ENCODE data around the gene EIF4E1B. TPM values are rescaled to one million over a fixed set of nuclear protein-coding genes. Genes with fewer than 3 reads are reported as not detected.

EIF4E1B gene
- total and polyA plus RNA-seq, 2 experiments from 2014 or later = not detected

DNA sequence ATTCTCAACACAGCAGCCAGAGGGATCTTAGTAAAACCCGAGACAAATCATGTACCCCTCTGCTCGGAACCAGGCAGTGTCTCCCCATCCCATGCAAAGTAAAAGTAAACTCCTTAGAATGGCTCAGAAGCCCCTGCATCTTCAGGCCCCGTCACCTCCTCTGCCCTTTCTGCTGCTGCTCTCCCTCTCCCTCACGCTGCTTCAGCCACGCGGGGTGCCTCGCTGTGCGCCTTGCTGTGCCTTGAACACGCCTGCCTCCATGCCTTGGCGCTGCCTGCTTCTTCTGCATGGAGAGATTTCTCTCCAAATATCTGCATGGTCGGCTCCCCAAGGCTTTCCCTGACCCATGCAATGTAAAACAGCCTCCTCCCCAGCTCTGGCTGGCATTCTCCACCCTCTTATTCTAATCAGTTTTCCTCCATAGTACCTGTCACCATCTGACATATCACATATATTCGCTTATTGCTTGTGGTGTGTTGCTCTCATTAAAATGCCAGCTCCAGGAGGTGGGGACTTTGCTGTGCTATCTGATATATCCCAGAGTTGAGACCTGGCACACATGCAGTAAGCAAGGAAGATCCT, 28.5 kb upstream of the EIF4E1B start:
- Histone ChIP-seq H3K27ac (no peak overlapping the region), H3K4me1 (ENCODE audit: low read depth) (peaks cover 7% of the 10 kb centered on the region), H3K36me3 (no peaks in the 10 kb centered on the region), H3K4me3 (no peak overlapping the region), H3K27me3 (no peaks in the 10 kb centered on the region), H3K9me3 (ENCODE audit: low read depth) (no peaks in the 10 kb centered on the region)
- TF ChIP-seq CTCF (IDR thresholded peaks at IDR 0.05; ENCODE audit: low read depth, low read length) = no peak
- no peak for DNase-seq (ENCODE audit: low read depth in 1 of 2, low spot score in 1 of 2)

DNA sequence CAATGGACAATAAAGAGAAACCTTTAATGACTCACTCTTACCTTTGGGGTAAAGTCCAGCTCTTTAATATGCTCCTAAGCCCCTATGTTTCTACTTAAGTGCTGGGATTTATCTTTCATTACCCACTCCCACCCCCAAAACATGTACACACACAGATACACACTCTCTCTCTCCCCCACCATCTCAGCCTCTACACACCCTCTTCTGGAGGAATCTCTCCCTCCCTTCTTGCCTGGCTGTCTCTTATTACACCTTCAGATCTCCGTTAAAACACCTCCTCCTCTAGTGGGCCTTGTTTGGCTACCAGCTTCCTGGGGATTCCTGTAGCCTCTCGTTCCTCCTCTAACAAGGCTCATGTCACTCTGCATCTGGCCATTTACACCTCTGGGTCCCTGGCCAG, 27.4 kb upstream of the EIF4E1B start:
- no peak for DNase-seq (ENCODE audit: low read depth in 1 of 2, low spot score in 1 of 2)
- TF ChIP-seq CTCF (IDR thresholded peaks at IDR 0.05; ENCODE audit: low read depth, low read length) = no peak
- no peaks in the 10 kb centered on the region for H3K27me3 ChIP-seq
- no peaks in the 10 kb centered on the region for H3K9me3 ChIP-seq (ENCODE audit: low read depth)
- no peaks in the 10 kb centered on the region for H3K36me3 ChIP-seq
- no peak overlapping the region for H3K4me3 ChIP-seq
- no peak overlapping the region for H3K27ac ChIP-seq
- peaks cover 7% of the 10 kb centered on the region for H3K4me1 ChIP-seq (ENCODE audit: low read depth)

DNA sequence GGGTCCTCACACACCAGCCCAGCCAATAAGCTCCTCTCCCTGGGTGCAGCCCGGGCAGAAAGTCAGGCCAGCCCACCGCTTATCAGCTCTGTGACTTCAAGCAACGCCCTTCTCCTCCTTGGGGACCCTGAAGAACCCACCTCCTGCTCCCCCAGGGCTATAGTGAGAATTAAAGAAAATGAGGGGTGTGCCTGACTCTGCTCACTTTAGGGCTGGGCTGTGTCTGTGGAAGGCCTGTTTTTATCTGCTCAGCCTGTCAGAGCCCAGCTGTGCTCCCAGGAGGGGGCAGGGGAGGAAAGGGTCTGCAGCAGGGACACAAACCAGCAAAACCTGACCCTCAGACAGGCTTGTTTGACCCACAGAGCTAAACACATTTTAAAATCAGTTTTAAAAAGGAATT, 24.4 kb upstream of the EIF4E1B start:
- no peak for DNase-seq (ENCODE audit: low read depth in 1 of 2, low spot score in 1 of 2)
- Histone ChIP-seq H3K27me3 (peaks cover 16% of the 10 kb centered on the region), H3K9me3 (ENCODE audit: low read depth) (no peaks in the 10 kb centered on the region), H3K36me3 (no peaks in the 10 kb centered on the region), H3K4me3 (no peak overlapping the region), H3K27ac (peak overlapping the region; percentile 1), H3K4me1 (ENCODE audit: low read depth) (peaks cover 7% of the 10 kb centered on the region)
- TF ChIP-seq CTCF (IDR thresholded peaks at IDR 0.05; ENCODE audit: low read depth, low read length) = no peak

- no peaks in the 10 kb centered on the region for H3K9me3 ChIP-seq (ENCODE audit: low read depth)
- TF ChIP-seq CTCF (IDR thresholded peaks at IDR 0.05; ENCODE audit: low read depth, low read length) = no peak
- H3K27ac ChIP-seq = peak overlapping the region; percentile 1
These were observed 23.6 kb upstream of the EIF4E1B start for GRCh38 chr5:176606875-176607274.

DNA sequence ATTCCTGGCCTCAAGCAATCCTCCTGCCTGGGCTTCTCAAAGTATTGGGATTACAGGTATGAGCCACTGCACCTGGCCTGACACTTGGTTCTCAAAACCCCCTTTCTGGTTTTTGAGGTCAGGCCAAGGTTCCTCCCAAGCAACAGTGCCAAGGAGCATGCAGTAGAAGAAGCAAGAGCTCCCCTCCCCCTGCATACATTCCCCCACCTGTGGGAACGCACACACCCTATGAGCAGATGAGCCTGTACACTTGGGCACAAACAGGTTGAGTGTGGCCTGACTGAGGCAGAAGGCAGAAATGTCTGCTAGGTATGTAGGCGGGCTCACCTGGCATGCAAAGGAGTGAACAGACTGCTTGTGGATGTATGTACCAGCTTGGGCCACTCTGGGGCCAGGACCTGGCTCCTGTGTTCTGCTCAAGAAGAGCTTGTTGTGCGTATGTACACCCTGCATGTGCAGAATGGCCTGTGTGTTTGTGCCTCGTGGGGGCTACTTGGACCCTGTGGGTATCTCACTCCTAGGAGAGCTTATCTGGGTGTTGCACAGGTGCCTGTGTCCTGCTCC, 22.3 kb upstream of the EIF4E1B start:
- no peaks in the 10 kb centered on the region for H3K36me3 ChIP-seq
- peaks cover 7% of the 10 kb centered on the region for H3K4me1 ChIP-seq (ENCODE audit: low read depth)
- no peak overlapping the region for H3K4me3 ChIP-seq
- no peak for TF ChIP-seq CTCF (IDR thresholded peaks at IDR 0.05; ENCODE audit: low read depth, low read length)
- no peak for DNase-seq (ENCODE audit: low read depth in 1 of 2, low spot score in 1 of 2)
- no peak overlapping the region for H3K27ac ChIP-seq
- H3K9me3 ChIP-seq (ENCODE audit: low read depth) = no peaks in the 10 kb centered on the region
- H3K27me3 ChIP-seq = peaks cover 16% of the 10 kb centered on the region

More at GRCh38 chr5:176606875-176607274, 23.6 kb upstream of the EIF4E1B start:
- Histone ChIP-seq H3K4me1 (ENCODE audit: low read depth) (peaks cover 7% of the 10 kb centered on the region), H3K27me3 (peaks cover 16% of the 10 kb centered on the region), H3K4me3 (no peak overlapping the region), H3K36me3 (no peaks in the 10 kb centered on the region)
- DNase-seq (ENCODE audit: low read depth in 1 of 2, low spot score in 1 of 2) = no peak
